SU-DHL-6 (cell line): Measurements from ENCODE around the gene ARHGEF17.

Source experiments
- CTCF ChIP-seq: fragments of 200-600 bp; sonication (generic); IDR thresholded peaks from one replicate; pipeline ENCODE4 v1.5.1; 2017; ENCODE audit warnings: antibody characterized with exemption, mild to moderate bottlenecking, low read length, moderate library complexity; ENCODE audit not compliant: insufficient read depth, poor library complexity, severe bottlenecking
- EZH2phosphoT487 ChIP-seq: fragments of 200-600 bp; sonication (generic), shearing (Covaris generic); conservative IDR thresholded peaks from 2 replicates; pipeline ENCODE4 v1.6.1; 2018; ENCODE audit warnings: mild to moderate bottlenecking, antibody characterized with exemption, low read length, moderate library complexity, mixed read lengths

GRCh38 chr11:73388265-73389133, 80.4 kb downstream of the ARHGEF17 start:
- no peak for TF ChIP-seq EZH2phosphoT487
- no peak for TF ChIP-seq CTCF
